ENCODE results near the gene PDGFD.

Gene PDGFD

DNA sequence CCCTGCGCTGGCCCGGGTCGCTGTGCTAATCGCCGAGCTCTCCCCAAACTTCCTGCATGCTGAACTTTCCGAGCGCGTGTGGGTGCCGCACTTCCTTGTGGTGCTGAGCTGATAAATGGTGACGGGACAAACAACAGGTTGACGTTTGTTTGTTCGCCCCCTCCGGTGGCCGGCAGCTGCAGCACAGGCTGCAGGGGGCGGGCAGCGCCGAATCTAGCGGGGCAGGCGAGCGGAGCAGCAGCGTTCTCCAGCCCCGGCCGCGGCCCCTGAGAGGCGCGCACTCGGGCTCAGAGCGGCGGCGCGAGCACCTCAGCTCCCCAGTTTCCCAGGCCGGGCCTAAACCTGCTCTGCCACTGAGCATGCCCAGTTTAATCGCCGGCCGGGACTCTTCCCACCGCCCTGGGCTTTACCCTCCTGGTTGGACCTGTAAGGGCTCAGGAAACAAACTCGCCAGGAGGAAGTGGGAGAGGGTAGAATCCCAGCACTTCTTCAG lies at the start of gene PDGFD:
TSS of gene PDGFD (minus strand) at position 120 of the 493 bp plus-strand sequence.
- peak; percentile 17 for DNase-seq (ENCODE audit: low spot score)

DNA sequence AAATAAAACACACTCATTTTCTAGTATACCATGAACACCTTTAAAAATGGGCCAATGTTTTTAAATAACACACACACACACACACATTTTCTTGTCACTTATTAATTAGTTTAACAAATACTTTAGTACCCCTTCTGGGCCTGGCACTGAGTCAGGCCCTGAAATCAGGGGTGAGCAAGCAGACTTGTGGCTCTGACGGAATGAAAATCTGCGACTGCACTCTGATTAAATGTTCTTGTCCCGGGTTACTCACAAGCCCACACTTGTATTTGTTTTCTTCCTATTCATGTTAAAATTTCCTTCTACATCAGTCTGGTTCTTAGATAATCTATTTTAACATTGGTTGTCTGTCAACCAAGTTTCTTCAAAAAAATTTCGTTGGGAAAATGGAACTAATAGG lies 43.0 kb upstream of the PDGFD start:
- DNase-seq (ENCODE audit: low spot score), result no peak

DNA sequence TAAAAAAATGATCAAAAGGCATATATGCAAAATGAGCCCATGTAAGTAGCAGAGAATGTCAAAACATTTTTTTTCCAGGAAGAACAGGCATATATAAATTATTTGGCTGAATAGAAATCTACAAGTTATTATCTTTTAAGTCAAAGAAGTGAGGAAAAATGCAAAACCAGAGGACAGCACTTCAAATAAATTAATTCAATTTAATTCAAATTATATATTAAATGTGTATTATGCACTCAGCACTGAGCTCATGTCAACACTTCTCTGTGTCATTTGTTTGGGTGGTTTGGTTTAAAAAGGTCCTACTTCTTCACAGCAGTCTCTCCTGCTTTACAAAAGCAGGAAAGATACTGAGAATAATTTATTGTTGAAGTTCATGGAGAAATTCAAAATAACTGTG lies 41.9 kb upstream of the PDGFD start:
- DNase-seq (ENCODE audit: low spot score), result no peak

DNA sequence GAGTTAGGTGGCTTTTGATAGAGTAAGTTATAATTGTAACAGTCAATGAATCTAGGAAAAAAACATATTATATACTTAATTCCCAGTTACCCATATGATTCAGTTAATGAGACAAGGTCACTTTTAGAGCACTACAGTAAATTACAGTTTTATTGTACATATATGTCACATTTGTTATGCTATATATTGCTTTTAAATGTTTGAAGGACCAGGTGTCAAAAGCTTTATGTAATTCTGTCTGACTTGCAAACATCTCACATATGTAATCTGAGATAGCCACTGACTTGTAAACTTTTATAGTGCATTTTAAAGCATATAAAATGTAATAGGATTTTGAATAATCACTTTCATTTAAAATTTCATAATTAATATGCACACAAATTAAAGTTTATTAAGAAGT lies 36.7 kb upstream of the PDGFD start:
- no peak for DNase-seq (ENCODE audit: low spot score)

DNA sequence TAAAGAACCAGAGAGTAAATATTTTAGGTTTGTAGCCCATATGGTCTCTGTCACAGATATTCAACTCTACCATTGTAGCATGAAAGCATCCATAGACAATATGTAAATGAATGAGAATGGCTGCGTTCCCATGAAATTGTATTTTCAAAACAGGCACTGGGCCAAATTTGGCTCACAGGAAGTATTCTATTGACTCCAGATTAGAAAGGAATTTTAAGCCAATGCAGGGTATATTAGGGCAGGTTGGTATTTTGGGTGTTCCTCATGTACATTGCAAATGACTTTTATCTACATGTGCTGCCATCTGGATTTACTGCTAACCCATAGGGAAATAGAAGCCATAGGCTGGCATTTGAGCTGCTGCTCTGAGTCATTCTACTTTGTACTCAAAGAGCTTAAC lies 35.1 kb upstream of the PDGFD start:
- no peak for DNase-seq (ENCODE audit: low spot score)

DNA sequence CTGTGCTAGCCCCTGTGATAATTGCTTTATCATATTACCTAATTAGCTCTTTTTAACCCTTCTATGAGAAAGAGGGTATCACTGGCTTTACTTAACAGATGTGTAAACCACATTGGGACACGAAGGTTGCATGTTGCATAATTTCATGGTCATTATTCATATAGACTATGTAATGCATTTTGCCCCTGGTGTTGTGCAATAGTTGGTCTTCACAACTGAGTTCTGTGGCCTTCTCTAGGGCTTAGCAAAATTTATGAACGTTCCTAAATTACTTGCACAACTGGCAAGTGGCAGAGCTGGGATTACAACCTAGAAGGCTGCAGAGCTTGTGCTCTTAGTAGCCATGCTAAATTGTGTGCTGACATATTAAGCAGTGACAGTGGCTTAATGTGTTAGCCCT lies 34.6 kb upstream of the PDGFD start:
- DNase-seq (ENCODE audit: low spot score), result no peak

DNA sequence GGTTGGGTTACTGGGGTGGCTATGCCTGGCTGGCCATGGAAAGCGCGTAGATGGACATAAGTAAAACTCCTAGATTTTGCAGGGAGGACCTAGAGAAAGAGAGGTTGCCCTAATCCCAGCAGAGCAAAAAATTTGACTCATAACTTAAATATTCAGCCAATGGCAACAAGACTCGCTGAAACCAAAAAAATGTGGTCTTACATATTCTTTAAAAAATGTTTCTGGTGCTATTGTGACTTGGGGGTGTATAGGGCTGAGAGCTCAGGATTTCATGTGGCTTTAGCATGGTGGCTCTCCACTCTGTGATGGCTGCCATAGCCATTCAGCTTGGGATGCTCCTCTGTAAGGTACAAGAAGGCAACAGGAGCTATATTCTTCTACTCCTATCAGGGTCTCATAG lies 27.2 kb upstream of the PDGFD start:
- DNase-seq (ENCODE audit: low spot score), result no peak

DNA sequence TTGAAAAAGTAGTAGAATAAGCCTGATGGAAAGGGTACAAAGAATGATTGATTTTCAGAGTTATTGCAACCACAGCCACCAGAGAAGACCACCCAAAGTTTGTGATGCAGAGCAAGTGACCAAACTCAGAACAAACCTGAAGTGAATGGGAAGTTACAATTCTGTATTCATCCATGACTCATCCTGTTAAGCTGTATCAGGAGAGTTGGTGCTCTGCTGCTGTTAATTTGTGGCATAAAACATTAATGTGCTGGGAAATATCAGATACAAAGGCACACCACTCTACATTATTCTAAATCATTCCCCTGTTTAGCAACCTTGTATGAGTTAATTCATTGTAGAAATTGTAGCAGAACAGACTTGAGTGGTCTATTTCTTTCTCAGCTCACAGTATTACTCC lies 19.6 kb upstream of the PDGFD start:
- no peak for DNase-seq (ENCODE audit: low spot score)

DNA sequence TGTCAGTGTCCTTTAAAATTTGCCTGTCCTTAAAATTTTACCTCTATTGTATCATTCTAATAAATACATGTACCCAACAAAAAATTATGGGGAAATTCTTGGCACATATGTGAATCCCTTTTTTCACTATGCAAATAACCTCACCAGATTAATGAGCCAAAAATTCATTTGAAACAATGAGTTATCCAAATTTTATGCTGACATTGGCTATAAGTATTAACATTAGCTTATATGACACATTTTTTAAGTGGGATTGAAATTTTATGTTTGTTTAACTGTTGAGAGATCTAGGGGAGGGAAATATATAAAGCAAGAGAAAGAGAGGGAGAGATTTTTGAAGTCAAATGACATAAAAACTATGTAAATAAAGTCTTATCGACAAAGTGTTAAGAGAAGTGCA lies 11.8 kb upstream of the PDGFD start:
- no peak for DNase-seq (ENCODE audit: low spot score)

DNA sequence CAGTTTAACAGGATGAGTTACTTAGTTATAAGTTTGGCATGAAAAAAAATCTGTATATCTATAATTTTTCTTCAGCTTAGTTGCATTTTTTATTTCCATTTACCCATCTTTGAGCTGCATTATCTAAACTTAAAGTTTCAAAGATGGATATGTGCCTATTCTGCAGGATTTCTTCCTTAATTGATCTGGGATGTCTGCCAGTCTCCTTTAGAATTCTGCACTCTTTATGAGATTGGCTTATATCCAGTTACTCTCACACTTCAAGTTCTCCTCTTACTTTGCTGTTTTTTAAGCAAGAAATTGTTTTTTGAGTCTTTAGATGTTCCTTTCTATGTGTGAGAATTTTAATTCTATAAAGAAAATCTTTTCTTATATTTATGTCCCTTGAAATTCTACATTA lies 5.1 kb upstream of the PDGFD start:
- no peak for DNase-seq (ENCODE audit: low spot score)

DNA sequence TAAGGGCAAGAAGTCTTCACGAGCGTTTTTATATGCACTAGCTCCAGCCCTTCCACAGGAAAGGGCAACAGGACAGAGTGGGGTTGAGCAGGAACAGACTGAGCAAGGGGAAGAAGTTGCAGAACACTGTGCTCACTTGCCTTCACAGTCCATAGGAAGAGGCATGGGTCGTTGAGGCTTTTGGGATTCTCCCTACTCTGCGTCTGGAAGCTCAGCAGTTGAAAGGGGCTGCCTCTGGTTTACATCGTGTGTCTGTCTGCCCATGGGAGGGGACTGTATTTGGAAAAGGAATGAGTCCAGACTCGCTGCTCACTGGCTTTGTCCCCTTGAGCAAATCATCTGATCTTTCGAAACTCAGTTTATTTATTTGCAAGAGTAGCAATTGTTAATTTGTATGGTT lies 1.1 kb upstream of the PDGFD start:
- no peak for DNase-seq (ENCODE audit: low spot score)

DNA sequence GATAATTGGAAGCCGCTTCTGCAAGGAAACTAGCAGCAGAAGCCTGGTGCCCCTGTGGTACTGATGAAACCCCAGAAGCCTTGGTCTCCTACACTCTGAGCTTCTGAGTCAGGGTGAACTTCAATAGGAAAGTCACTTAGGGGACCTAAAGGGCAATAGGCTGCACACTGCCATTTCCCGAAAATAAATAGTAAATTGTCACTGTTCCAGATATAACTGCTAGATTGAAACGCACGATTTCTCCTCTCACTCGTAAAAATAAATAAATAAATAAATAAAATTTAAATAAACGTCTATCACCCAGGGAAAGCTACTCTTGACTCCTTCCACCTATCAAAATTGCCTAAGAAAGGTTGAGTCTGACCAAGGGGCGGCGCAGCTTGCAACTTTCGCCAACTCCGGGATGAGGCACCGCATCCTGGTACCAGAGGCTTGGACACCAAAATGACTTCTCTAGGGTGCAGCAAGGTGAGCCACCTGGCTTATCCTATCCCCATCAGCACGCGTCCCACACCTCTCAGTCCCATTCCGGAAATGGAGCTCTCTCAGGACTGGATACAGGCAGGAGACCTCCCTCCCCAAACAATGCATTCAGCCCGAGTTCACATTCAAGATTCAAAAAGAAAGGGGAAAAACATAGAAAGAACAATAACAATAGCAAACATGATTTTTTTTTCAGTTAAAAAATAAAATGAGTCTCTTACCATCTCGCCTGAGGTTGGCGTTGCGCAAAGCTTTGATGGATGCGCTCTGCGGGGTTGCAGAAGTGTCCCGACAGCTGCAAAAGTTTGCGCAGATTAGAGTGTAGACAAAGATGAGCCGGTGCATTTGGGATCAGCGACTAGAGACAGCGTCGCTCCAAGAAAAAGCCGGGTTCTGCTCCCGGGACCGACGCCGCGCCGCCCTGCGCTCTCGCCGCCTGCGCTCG lies 583 bp downstream of the PDGFD start:
- no peak for DNase-seq (ENCODE audit: low spot score)

DNA sequence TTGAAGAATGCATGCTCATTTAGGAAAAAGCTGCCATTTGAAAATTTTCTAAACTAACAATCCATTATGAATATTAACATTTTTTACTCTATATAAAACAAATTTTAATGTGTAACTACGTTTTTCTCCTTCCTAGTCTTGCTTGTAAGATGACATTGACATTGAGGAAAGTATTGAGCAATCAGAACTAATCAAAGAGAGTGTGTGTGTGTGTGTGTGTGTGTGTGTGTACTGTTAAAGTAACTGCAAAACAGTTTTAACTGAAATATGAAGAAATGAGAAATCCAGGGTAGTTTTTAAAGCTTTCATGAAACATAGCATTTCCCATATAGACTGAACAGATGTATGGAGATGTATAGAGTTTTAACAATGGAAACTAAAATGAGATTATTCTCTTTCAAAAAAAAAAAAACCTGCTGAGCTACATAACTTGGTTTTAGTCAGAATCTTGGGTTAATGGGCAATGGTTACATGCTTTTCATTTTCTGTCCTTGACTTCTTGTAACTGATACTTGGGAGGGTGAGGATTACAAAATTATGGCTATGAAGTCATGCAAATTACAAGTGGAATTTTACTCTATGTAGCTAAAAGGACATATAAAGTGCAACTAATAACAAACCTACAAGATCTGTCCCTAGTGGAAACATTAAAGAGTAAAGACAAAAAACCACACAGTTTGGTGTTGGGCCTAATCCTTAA lies 2.0 kb downstream of the PDGFD start:
- no peak for DNase-seq (ENCODE audit: low spot score)

DNA sequence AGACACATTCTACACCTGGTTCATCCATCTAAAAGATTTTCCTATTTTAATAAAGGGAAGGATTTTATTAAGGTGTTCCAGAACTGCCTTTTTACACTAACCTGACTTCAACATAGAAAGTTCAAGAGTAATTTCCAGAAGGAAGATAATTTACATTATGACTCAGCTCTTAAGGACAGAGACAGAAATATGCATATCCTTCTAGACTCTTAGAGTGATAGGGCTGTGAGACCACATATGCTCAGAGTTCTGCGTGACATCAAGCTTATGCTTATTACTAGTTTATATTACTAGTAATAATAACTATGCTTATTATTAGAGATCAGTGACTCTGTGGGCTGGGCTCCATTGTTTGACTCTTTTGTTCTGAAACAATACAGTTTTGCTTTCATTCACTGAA lies 4.6 kb downstream of the PDGFD start:
- DNase-seq (ENCODE audit: low spot score), result no peak

DNA sequence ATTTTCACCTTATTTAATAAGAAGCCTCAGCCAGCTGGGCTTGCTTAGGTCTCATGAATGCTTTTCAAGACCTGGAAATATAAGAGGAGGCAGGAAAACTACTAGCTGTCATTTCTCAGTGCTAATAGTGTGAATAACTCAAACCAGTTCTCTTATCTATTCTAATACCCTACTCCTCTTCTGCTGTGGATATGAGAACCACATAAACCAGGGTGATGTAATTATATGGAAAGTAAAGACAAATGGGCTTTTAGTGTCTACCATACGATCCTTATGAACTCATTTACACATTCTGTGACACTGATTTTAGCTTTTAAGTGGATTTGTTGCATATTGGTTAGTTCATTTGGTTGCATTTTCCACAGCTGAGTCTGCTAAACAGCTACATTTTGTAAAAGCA lies 8.6 kb downstream of the PDGFD start:
- no peak for DNase-seq (ENCODE audit: low spot score)

DNA sequence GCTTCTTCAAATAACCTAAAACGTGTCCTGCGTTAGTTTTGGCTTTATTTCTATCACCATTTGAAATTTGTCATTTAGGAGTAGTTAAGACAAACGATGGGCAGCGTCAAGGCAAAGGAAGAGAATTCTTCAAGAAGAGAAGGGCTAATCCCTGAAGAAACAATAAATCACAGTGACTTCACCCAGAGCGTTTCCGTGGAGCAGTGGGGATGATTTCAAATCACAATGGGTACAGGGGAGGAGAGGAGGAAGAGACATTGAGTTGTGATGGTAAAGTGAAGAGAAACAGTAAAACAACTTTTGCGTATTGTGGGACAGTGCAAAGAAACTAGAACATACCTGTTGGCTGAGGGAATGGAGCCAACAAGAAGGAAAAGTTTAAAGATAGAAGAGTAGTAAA lies 9.7 kb downstream of the PDGFD start:
- no peak for DNase-seq (ENCODE audit: low spot score)

DNA sequence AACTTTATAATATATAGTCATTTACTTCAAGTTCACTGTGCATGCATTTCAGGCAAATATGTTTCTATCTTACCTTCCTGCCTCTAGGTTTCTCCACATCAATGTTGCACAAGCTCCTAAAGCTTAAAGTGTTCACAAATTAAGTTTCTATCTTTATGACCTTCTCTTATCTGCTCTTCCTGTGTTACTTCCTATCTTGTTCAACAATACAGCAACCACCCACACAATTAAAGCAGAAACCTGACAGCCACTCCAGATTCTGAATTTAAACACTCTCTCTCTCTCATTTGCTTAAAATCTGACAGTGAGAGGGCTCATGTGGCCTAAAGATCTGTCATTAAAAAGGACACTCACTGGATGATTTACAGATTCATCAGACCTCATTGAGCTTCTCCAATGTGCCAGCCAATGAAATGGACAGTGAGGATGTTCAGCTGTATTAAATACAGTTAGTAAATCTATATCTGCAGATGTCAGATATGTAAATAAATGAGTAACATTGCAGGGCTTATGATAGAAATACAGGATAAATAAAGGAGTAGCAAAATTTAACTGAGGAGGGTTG lies 10.9 kb downstream of the PDGFD start:
- DNase-seq (ENCODE audit: low spot score), result no peak

DNA sequence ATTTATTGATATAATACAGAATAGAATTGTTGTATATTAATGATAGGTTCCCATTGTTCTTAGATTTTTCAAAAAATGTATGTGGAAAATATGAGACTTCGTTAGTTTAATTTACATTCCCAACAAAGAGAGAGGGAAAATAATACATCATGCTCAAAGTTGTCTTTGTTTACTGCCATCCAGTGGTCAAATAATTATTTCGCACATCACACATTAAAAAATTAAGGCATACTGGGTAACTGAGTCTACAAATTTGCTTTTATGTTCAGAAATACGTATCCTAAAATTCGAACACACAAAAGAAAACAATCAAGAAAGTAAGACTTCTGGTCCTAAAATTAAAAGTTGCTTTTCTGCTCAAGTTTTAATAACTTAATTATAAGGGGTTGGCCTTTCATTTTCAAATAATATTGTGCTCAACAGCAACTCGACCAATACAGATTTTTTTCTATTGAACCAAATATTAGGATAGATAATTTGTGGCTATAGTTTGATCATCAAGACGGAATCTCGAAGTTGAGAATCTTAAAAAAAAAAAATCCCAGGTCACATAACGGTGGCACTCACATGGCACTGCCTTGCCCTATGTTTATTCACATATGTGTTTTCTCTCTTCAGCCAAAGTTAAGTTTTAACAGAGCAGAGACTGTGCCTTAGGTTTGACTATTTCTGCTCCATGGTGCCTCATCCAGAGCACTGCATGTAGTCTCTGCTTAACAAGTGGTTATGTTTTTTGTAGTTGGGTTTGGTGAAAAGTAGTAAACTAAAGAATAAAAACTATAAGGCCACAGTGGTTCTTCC lies 12.3 kb downstream of the PDGFD start:
- DNase-seq (ENCODE audit: low spot score), result no peak

DNA sequence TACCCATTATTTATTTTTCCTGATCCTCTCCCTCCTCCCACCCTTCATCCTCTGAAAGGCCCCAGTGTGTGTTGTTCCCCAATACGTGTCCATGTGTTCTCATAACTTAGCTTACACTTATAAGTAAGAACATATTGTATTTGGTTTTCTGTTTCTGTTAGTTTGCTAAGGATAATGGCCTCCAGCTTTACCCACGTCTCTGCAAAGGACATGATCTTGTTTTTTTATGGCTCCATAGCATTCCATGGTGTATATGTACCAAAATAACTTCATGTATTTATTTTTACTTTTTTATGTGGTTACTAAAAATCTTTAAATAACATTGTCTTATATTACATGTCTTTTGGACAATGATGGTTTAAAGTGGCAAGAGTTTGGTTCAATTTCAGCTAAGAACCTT lies 15.2 kb downstream of the PDGFD start:
- no peak for DNase-seq (ENCODE audit: low spot score)

DNA sequence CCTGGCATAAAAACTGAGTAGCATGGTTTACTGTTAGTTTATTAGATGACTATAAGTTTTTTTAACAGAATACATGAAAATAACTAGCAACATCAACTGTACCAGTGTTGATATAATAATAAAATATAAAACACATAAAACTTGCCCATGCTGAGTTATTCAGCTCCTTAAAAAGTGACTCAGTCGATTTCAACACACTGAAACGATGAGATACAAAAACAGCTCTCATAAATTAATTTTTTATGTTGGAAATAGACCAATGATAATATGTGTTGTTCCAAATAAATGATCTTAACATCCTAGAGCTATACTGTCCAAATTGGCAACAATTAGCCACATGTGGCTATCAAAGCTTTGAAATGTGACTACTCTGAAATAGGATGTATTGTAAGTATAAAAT lies 15.9 kb downstream of the PDGFD start:
- DNase-seq (ENCODE audit: low spot score), result no peak

DNA sequence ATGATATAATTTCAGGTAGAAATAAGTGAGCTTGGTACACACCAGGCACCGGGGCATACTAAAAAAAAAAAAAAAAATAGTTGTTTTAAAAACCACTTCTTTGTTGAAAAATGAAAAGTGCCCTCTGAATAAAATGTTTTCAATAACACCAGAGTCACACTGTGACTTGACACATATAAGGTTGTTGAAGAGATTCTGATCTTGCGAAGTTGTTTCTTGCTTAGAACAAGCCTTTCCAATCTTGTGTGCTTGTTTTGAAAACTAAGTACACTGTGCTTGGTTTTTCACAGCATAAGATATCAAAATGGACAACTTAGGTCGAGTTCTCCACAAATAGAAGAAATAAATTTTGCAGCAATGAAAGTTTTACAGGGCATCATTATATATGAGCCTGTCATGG lies 17.0 kb downstream of the PDGFD start:
- DNase-seq (ENCODE audit: low spot score), result no peak

DNA sequence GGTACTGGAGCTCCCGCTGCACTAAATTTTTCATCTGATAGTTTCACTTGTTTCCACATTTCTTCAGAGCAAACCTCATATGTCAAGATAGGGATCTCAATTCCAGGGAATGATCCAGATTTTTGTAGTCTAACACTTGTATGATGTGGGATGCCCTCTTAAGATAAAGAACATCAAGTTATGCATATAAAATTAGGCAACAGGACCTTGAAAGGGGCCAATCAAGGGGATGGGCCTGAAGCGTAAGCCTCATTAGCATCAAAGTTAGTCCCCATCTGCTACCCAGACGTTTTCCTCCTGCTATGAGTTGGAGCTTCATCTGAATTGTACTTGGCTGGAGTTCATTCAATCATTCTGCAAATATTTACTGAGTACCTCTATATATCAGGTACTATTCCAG lies 17.5 kb downstream of the PDGFD start:
- DNase-seq (ENCODE audit: low spot score), result no peak

All from globus pallidus (tissue), 1 donor.